ENCODE results near the gene PHLPP2. TPM values are rescaled to one million over a fixed set of nuclear protein-coding genes. Genes with fewer than 3 reads are reported as not detected.

The PHLPP2 gene
- total and polyA plus RNA-seq, 4 experiments from 2014 or later = 1.3 to 10.5 (median 6.2) TPM

DNA sequence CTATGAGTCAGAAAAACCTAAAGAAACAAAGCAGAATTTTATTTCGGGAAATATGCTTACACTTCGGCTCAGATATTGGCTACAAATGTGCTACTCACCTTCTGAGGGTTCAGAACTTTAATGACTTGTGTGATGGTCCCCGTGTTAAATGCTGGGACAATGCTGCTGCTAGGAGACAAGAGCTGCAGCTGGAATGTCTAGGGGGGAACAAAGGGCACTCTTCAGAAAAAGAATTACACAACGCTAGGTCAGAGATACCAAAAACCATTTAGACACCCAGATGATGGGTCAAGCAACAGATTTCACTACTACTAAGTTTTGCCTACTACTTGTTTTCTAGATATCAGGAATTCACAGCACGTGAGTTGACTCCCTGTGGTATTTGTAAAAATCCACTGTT, 10.0 kb upstream of the PHLPP2 start:
- intact Hi-C loops (cut with micrococcal nuclease) = no loop called here
- Mint-ChIP-seq H3K4me3 (no peak overlapping the region), H3K9me3 (no peaks in the 10 kb centered on the region), H3K4me1 (no peaks in the 10 kb centered on the region), H3K36me3 (peaks cover 53 to 77% of the 10 kb centered on the region in 2 donors), H3K27me3 (no peaks in the 10 kb centered on the region), H3K27ac (peak overlapping the region in 2 of 7 donors; percentile 51 to 82)
- DNase-seq = no peak
- POLR2A ChIA-PET (ENCODE audit: partially characterized antibody) = interaction anchor here (0.9 kb wide), 1 partner anchor 224 kb away, joined by 3 read pairs; no protein-coding TSS in a partner anchor
- CTCF ChIA-PET (ENCODE audit: partially characterized antibody) = interaction anchor here (2.0 kb wide), 1 partner anchor 149 kb away, joined by 7 read pairs; the partner anchor contains the start of gene ZNF821
- Histone ChIP-seq H3K27ac (ENCODE audit: low read depth, low read length) (no peak overlapping the region), H3K4me3 (ENCODE audit: low read length in 2 of 2) (no peak overlapping the region), H3K36me3 (ENCODE audit: insufficient read depth, low read length) (peaks cover 62% of the 10 kb centered on the region), H3K4me1 (ENCODE audit: insufficient read depth, low read length) (no peaks in the 10 kb centered on the region), H3K27me3 (ENCODE audit: insufficient read depth, low read length) (no peaks in the 10 kb centered on the region), H3K9me3 (ENCODE audit: control insufficient read depth in 1 of 2, low read length in 2 of 2) (no peaks in the 10 kb centered on the region)

DNA sequence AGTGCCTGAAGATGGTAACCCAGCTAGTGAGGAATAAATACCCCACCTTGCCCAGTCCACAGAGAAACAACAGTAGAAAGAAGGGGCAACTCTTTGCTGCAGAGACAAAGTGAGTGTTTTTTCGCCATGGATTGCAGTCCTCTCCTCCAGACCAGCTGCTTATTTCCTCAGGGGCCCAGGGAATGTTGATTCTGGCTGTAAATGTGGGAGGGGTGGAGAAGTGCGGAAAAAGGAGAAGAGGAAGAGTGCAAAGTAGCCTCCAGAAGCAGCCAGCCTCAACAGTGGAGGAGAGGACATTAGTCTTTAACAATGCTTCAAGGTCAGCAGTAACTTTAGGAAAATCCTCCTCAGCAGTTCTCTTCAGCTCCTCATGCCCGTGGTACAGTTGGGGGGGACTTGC, 8.1 kb upstream of the PHLPP2 start:
- no peaks in the 10 kb centered on the region for H3K4me1 Mint-ChIP-seq
- no peak for DNase-seq
- POLR2A ChIA-PET (ENCODE audit: partially characterized antibody) = no interaction called here

DNA sequence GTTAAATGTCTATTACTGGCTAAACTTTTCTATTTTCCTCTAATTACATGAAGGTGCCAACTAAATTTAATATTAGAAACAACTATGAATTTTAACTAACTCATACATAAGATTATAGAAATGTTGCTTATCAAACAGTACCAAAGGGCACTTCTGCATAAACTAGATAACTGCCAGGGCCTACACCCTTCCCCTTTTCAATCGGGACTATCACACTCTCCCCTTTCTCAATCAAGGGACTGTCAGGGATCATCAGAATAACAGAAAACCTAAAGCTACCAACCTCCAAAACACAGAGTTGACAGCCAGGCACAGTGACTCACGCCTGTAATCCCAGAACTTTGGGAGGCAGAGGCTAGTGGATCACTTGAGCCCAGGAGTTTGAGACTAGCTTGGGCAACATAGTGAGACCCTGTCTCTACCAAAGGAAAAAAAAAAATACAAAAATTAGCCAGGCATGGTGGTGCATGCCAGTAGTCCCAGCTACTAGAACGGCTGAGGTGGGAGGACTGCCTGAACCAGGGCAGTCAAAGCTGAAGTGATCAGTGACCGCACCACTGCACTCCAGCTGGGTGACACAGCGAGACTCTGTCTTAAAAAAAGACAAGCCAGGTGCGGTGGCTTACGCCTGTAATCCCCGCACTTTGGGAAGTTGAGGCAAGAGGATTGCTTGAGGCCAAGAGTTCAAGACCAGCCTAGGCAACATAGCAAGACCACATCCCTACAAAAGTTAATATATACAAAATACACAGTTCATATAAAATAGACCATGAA, 3.2 kb upstream of the PHLPP2 start:
- Histone ChIP-seq H3K36me3 (ENCODE audit: insufficient read depth, low read length) (peaks cover 11% of the 10 kb centered on the region), H3K27me3 (ENCODE audit: insufficient read depth, low read length) (no peaks in the 10 kb centered on the region), H3K4me3 (ENCODE audit: low read length in 2 of 2) (no peak overlapping the region), H3K9me3 (ENCODE audit: control insufficient read depth in 1 of 2, low read length in 2 of 2) (no peaks in the 10 kb centered on the region), H3K27ac (ENCODE audit: low read depth, low read length) (no peak overlapping the region), H3K4me1 (ENCODE audit: insufficient read depth, low read length) (peaks cover 7% of the 10 kb centered on the region)
- DNase-seq = no peak
- Mint-ChIP-seq H3K4me1 (peaks cover 3 to 12% (median 8%) of the 10 kb centered on the region in 4 donors), H3K27me3 (peaks cover 0 to 1% of the 10 kb centered on the region in 2 donors), H3K36me3 (peaks cover 19 to 30% of the 10 kb centered on the region in 2 donors), H3K27ac (peak overlapping the region in 2 of 7 donors; percentile 30 to 35), H3K9me3 (no peaks in the 10 kb centered on the region), H3K4me3 (no peak overlapping the region)
- ChIA-PET POLR2A (ENCODE audit: partially characterized antibody) (no interaction called here), CTCF (ENCODE audit: partially characterized antibody) (interaction anchor here (1.0 to 1.4 kb wide), 2 partner anchors 17 to 25 kb away, joined by 3 read pairs; no protein-coding TSS in a partner anchor)
- intact Hi-C loops (cut with micrococcal nuclease) = loop anchor here (10.0 kb wide), 1 partner anchor 367 kb away; the partner anchor contains the start of genes DHX38 and TXNL4B

More for the DNA sequence above, 8.1 kb upstream of the PHLPP2 start:
- peak overlapping the region in 1 of 7 donors; percentile 75 for H3K27ac Mint-ChIP-seq
- Histone ChIP-seq H3K27ac (ENCODE audit: low read depth, low read length) (no peak overlapping the region), H3K9me3 (ENCODE audit: control insufficient read depth in 1 of 2, low read length in 2 of 2) (no peaks in the 10 kb centered on the region), H3K36me3 (ENCODE audit: insufficient read depth, low read length) (peaks cover 43% of the 10 kb centered on the region), H3K4me3 (ENCODE audit: low read length in 2 of 2) (no peak overlapping the region), H3K4me1 (ENCODE audit: insufficient read depth, low read length) (no peaks in the 10 kb centered on the region), H3K27me3 (ENCODE audit: insufficient read depth, low read length) (no peaks in the 10 kb centered on the region)
- no peak overlapping the region for H3K4me3 Mint-ChIP-seq
- no peaks in the 10 kb centered on the region for H3K27me3 Mint-ChIP-seq
- no peaks in the 10 kb centered on the region for H3K9me3 Mint-ChIP-seq
- CTCF ChIA-PET (ENCODE audit: partially characterized antibody) = no interaction called here
- intact Hi-C loops (cut with micrococcal nuclease) = no loop called here
- peaks cover 39 to 61% of the 10 kb centered on the region in 2 donors for H3K36me3 Mint-ChIP-seq

DNA sequence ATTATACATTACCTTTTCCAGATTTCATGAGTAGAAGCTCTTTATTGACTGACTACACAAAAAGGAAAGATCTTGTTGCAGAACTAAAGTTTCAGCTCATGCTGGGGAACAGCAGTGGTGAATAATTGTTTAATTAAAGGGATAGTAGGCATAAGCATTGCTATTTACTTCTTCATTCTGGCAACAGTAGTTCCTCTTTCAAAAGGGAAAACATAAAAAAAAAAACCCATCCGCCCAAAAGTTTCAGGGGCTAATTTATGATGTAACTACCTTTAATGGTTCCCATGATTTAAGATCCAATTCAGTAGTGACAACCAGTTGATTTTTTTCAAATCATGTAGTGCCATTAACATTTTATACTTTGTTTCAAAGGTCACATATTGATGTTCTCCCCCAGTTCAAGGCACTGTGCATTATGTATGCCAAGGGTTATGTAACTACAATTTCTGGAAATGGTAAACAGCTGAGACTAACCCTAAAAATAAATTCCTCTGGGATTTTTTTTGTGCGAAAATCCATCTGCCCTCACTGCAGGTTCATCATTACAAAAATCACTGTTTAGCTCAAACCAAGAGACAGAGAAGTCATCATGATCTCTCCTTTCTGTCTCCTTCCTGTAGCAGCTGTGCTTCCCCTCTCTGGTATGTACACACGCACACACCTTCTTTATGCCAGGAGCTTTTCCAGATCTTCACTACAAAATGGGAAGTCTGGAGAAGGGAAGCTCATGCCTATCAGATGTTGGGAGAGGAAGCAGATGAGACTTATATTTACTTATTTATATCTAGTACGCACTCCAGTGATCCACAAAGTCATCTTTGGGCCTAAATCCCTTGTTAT, 2.2 kb upstream of the PHLPP2 start:
- H3K4me3 Mint-ChIP-seq = peak overlapping the region in 2 of 8 donors; percentile 3 to 7

DNA sequence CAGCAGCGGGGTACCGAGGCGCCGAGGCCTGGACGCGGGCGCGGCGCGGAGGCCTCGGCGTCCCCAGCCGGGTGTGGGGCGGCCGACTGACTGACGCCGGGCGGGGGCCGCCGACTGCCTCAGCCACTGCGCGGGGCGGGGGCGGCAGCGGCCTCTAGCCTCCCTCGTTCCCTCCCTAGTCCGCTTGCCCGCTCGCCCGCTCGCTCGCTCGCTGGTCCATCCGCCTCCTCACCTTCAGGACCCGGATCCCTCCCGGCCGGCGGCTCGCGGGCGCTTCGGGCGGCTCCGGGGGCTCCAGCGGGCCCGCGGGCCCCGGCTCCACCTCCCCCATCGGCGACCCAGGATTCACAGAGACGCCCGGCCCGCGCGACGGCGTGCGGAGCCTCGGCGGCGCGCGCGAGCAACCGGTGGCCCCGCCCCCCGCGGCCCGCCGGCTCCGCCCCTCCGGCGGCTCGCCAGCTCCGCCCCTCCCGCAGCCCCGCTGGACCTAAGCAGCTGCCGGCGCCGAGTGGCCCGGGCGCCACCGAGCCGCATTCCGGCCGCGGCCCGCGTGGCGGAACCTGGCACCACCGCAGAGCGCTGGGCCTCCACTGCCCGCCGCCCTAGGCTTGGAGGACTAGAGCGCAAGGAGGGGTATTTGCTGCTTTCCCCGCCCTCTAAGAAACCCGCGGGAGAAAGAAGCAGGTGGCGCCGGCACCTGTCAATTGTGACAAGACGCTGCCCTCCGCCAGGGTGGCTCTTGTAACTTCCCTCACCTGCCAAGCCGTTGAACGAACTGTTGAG, 773 bp downstream of the PHLPP2 start:
- H3K27ac Mint-ChIP-seq = peak overlapping the region; percentile 76 to 96 (median 89)
- H3K27me3 Mint-ChIP-seq = peaks cover 0 to 1% of the 10 kb centered on the region in 2 donors
- no peaks in the 10 kb centered on the region for H3K9me3 Mint-ChIP-seq
- H3K4me1 Mint-ChIP-seq = peaks cover 7 to 20% (median 12%) of the 10 kb centered on the region in 4 donors
- Histone ChIP-seq H3K4me1 (ENCODE audit: insufficient read depth, low read length) (peaks cover 14% of the 10 kb centered on the region), H3K36me3 (ENCODE audit: insufficient read depth, low read length) (no peaks in the 10 kb centered on the region), H3K9me3 (ENCODE audit: control insufficient read depth in 1 of 2, low read length in 2 of 2) (no peaks in the 10 kb centered on the region), H3K4me3 (ENCODE audit: low read length in 2 of 2) (peak overlapping the region; percentile 45 to 54), H3K27me3 (ENCODE audit: insufficient read depth, low read length) (no peaks in the 10 kb centered on the region), H3K27ac (ENCODE audit: low read depth, low read length) (peak overlapping the region; percentile 83)
- peak; percentile 87 to 91 (median 88) for DNase-seq
- POLR2A ChIA-PET (ENCODE audit: partially characterized antibody) = interaction anchor here (1.3 to 2.0 kb wide), 2 partner anchors 85 to 370 kb away, joined by 4 to 10 read pairs; partner anchors contain the start of genes AP1G1, DHX38 and TXNL4B
- H3K36me3 Mint-ChIP-seq = peaks cover 1 to 6% of the 10 kb centered on the region in 2 donors
- H3K4me3 Mint-ChIP-seq = peak overlapping the region; percentile 81 to 90 (median 88)
- intact Hi-C loops (cut with micrococcal nuclease) = loop anchor here (1.0 to 10.0 kb wide), 4 partner anchors 85 to 371 kb away; partner anchors contain the start of genes AP1G1, DHODH, DHX38 and TXNL4B
- CTCF ChIA-PET (ENCODE audit: partially characterized antibody) = interaction anchor here (1.0 to 1.4 kb wide), 2 partner anchors 159 to 238 kb away, joined by 3 to 5 read pairs; no protein-coding TSS in a partner anchor

More for the DNA sequence above, 2.2 kb upstream of the PHLPP2 start:
- Mint-ChIP-seq H3K36me3 (peaks cover 9 to 21% of the 10 kb centered on the region in 2 donors), H3K27ac (no peak overlapping the region), H3K9me3 (no peaks in the 10 kb centered on the region), H3K27me3 (peaks cover 0 to 1% of the 10 kb centered on the region in 2 donors), H3K4me1 (peaks cover 7 to 17% (median 12%) of the 10 kb centered on the region in 4 donors)
- Histone ChIP-seq H3K4me3 (ENCODE audit: low read length in 2 of 2) (no peak overlapping the region), H3K9me3 (ENCODE audit: control insufficient read depth in 1 of 2, low read length in 2 of 2) (no peaks in the 10 kb centered on the region), H3K36me3 (ENCODE audit: insufficient read depth, low read length) (peaks cover under 1% of the 10 kb centered on the region), H3K27me3 (ENCODE audit: insufficient read depth, low read length) (no peaks in the 10 kb centered on the region), H3K4me1 (ENCODE audit: insufficient read depth, low read length) (peaks cover 14% of the 10 kb centered on the region), H3K27ac (ENCODE audit: low read depth, low read length) (no peak overlapping the region)
- no peak for DNase-seq
- POLR2A ChIA-PET (ENCODE audit: partially characterized antibody) = interaction anchor here (1.2 kb wide), 1 partner anchor 82 kb away, joined by 3 read pairs; the partner anchor contains the start of gene AP1G1
- CTCF ChIA-PET (ENCODE audit: partially characterized antibody) = interaction anchor here (0.6 to 1.1 kb wide), 2 partner anchors 10 to 166 kb away, joined by 3 to 4 read pairs; no protein-coding TSS in a partner anchor
- intact Hi-C loops (cut with micrococcal nuclease) = loop anchor here (10.0 kb wide), 1 partner anchor 368 kb away; the partner anchor contains the start of genes DHX38 and TXNL4B
